Body of pancreas (tissue), 4 donors: Measurements from ENCODE around the gene MYORG. TPM values are rescaled to one million over a fixed set of nuclear protein-coding genes. Genes with fewer than 3 reads are reported as not detected.

Experiments
- ATAC-seq: fragments of 150-250 bp; one replicate; pipeline ENCODE4 v1.9.1; 2016
- DNase-seq, 4 donors: peaks; one replicate each; pipeline ENCODE4 v3.0.0-alpha.2; 2019
- H3K27ac ChIP-seq, 4 donors: fragments of 200-600 bp; sonication (generic); 1 replicate in 3 of 4; 2 replicates in 1 of 4; pipeline versions ENCODE4 v1.5.1 to v1.6.1; 2016 to 2019; ENCODE audit warnings: mild to moderate bottlenecking in 1 of 4, mixed read lengths in 1 of 4, moderate library complexity in 1 of 4
- H3K27me3 ChIP-seq, 2 donors: fragments of 200-600 bp; sonication (generic); one replicate each; pipeline ENCODE4 v1.6.0; 2016; ENCODE audit warnings: mild to moderate bottlenecking in 1 of 2
- H3K36me3 ChIP-seq, 2 donors: fragments of 200-600 bp; sonication (generic); replicated peaks in 1 of 2; 2 replicates each; pipeline ENCODE4 v1.5.1; 2016; ENCODE audit warnings: low read depth in 2 of 2; ENCODE audit not compliant: insufficient read depth in 1 of 2
- H3K4me1 ChIP-seq: fragments of 200-600 bp; sonication (generic); one replicate; pipeline ENCODE4 v1.6.0; 2016
- H3K4me3 ChIP-seq, 2 donors: fragments of 200-600 bp; sonication (generic); 1 replicate in 1 of 2; 2 replicates in 1 of 2; pipeline ENCODE4 v1.5.1; 2016 to 2019
- H3K9me3 ChIP-seq, 3 donors: fragments of 200-600 bp; sonication (generic); 1 replicate in 2 of 3; 2 replicates in 1 of 3; pipeline ENCODE4 v1.5.1; 2016
- POLR2A ChIP-seq, 3 donors: fragments of 450-650 bp; IDR thresholded peaks; one replicate each; pipeline ENCODE4 v1.6.1; 2016; ENCODE audit warnings: antibody characterized with exemption in 3 of 3, mild to moderate bottlenecking in 2 of 3
- WGBS, 2 donors: methylation state at CpG; one replicate each; pipeline ENCODE4 v1.1.5; 2017; 5-methylcytosine and 5-hydroxymethylcytosine counted together
- intact Hi-C: fragments of 100-400 bp; cut with DNase I; formaldehyde crosslinking; loops from one replicate; pipeline ENCODE4 v1.15.1; 2023
- total RNA-seq, 2 donors: library from RNA; depleted of rRNA; stranded (reverse); fragments of >200 nt; gene quantifications; one replicate each; pipeline ENCODE4 v1.1.0, GENCODE V29; 2016
- TF ChIP-seq, protein P1 (sequence below), 7 experiments: fragments of 450-650 bp in 4 of 7; fragments of 200-600 bp in 3 of 7; sonication (generic) in 3 of 7; IDR thresholded peaks; one replicate each; pipeline ENCODE4 v1.5.1; 2016 to 2019; ENCODE audit warnings: antibody characterized with exemption in 7 of 7

Gene MYORG
- total RNA-seq, 2 donors from 2014 or later, result 11.2 to 11.9 TPM

DNA sequence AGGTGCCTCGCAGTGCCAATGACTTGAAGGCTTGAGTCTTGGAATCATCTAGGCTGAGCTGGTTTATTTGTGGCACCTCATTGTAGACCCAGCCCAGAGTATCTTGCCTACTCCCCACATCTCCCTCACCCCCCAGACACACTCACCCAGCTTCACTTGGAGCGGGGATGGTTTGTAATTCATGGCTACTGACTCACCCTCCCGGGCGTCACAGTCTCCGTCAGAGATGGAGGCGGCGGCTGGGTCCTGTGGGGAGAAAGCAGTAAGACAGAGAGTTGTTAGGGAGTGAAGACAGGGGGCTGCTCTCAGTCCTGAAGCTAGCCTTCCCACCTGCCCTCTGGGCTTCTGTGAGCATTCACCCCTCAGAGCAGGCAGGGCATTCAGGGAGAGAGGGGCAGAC, 29.0 kb upstream of the MYORG start:
- intact Hi-C loops, result loop anchor here (5.0 kb wide), 1 partner anchor 187 kb away; no protein-coding TSS in a partner anchor

DNA sequence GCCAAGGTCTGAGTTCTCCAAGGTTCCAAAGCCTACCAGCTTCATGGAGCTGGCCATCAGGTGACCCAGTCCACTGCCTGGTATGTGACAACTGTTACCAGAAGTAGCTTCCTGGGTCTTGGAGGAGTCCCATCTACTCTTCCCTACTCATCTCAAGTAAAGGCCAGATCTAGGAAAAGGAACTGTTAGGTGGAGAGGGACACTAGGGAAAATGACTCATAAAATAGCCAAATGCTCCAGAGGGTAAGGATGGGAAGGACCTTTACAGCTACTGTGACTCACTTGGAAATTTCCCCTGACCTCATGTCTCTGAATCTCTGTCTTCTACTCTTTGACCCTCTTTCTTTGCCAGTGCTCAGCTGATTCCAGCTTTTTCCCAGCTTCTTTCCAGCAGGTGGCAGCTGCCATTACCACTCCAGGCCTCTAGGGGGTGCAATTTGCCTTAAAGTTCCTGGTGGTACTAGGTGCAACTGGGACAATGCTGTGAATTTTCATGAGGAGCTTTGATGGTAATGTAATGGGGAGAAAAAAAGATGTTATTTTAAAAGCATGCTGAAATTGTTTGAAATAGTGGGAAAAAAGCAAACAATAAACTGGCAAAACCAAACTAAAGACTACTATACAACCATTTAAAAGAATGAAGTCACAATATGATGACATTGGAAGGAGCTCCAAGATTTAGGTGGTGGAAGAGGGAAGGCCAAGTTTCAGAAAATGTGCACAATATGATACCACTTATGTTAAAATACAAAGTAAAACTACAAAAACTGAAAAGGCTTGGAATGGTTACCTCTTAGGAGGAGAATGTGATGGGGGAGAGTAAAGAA, 27.1 kb upstream of the MYORG start:
- intact Hi-C loops, result no loop called here
- no peak overlapping the region for H3K27ac ChIP-seq
- DNase-seq, result peak; percentile 75 to 83 (median 76)
- H3K27me3 ChIP-seq, result no peaks in the 10 kb centered on the region
- H3K4me3 ChIP-seq, result no peak overlapping the region
- H3K9me3 ChIP-seq, result no peaks in the 10 kb centered on the region
- peaks cover 0 to 4% of the 10 kb centered on the region in 2 donors for H3K36me3 ChIP-seq
- no peak for TF ChIP-seq POLR2A (IDR thresholded peaks at IDR 0.05)
- TF ChIP-seq, protein P1, sequence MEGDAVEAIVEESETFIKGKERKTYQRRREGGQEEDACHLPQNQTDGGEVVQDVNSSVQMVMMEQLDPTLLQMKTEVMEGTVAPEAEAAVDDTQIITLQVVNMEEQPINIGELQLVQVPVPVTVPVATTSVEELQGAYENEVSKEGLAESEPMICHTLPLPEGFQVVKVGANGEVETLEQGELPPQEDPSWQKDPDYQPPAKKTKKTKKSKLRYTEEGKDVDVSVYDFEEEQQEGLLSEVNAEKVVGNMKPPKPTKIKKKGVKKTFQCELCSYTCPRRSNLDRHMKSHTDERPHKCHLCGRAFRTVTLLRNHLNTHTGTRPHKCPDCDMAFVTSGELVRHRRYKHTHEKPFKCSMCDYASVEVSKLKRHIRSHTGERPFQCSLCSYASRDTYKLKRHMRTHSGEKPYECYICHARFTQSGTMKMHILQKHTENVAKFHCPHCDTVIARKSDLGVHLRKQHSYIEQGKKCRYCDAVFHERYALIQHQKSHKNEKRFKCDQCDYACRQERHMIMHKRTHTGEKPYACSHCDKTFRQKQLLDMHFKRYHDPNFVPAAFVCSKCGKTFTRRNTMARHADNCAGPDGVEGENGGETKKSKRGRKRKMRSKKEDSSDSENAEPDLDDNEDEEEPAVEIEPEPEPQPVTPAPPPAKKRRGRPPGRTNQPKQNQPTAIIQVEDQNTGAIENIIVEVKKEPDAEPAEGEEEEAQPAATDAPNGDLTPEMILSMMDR (IDR thresholded peaks at IDR 0.05), result peak; percentile 75 to 97 (median 91)
- no peaks in the 10 kb centered on the region for H3K4me1 ChIP-seq
- ATAC-seq, result peak; percentile 71

More for the DNA sequence above, 29.0 kb upstream of the MYORG start:
- H3K4me1 ChIP-seq, result no peaks in the 10 kb centered on the region
- peaks cover 0 to 4% of the 10 kb centered on the region in 2 donors for H3K36me3 ChIP-seq
- no peak overlapping the region for H3K27ac ChIP-seq
- no peak for TF ChIP-seq POLR2A (IDR thresholded peaks at IDR 0.05)
- TF ChIP-seq, protein P1 (IDR thresholded peaks at IDR 0.05), result no peak
- DNase-seq (no peak), ATAC-seq (no peak)
- H3K27me3 ChIP-seq, result no peaks in the 10 kb centered on the region
- no peak overlapping the region for H3K4me3 ChIP-seq
- 88 to 91% methylated on average over 7 of the region's 7 CpGs for WGBS, 2 donors
- no peaks in the 10 kb centered on the region for H3K9me3 ChIP-seq

GRCh38 chr9:34400686-34401602, 24.2 kb upstream of the MYORG start:
- intact Hi-C loops, result no loop called here
- TF ChIP-seq, protein P1 (IDR thresholded peaks at IDR 0.05), result no peak
- no peak for TF ChIP-seq POLR2A (IDR thresholded peaks at IDR 0.05)

GRCh38 chr9:34400275-34400674, 23.6 kb upstream of the MYORG start:
- H3K27me3 ChIP-seq, result no peaks in the 10 kb centered on the region
- no peaks in the 10 kb centered on the region for H3K9me3 ChIP-seq
- H3K4me1 ChIP-seq, result no peaks in the 10 kb centered on the region
- no peak for TF ChIP-seq POLR2A (IDR thresholded peaks at IDR 0.05)
- TF ChIP-seq, protein P1 (IDR thresholded peaks at IDR 0.05), result no peak
- intact Hi-C loops, result no loop called here
- H3K36me3 ChIP-seq, result peaks cover 0 to 4% of the 10 kb centered on the region in 2 donors
- whole genome bisulfite sequencing, 2 donors, result 71 to 85% methylated on average over 12 of the region's 12 CpGs
- ATAC-seq (no peak), DNase-seq (no peak)
- no peak overlapping the region for H3K4me3 ChIP-seq
- no peak overlapping the region for H3K27ac ChIP-seq

More at GRCh38 chr9:34400686-34401602, 24.2 kb upstream of the MYORG start:
- no peaks in the 10 kb centered on the region for H3K9me3 ChIP-seq
- no peak overlapping the region for H3K27ac ChIP-seq
- 88 to 89% methylated on average over 16 to 38 of the region's 40 CpGs for WGBS, 2 donors
- no peak for DNase-seq
- no peak overlapping the region for H3K4me3 ChIP-seq
- H3K27me3 ChIP-seq, result no peaks in the 10 kb centered on the region
- ATAC-seq, result no peak
- H3K36me3 ChIP-seq, result peaks cover 0 to 4% of the 10 kb centered on the region in 2 donors
- no peaks in the 10 kb centered on the region for H3K4me1 ChIP-seq
